Measurements from ENCODE around the gene HSPG2. TPM values are rescaled to one million over a fixed set of nuclear protein-coding genes. Genes with fewer than 3 reads are reported as not detected.
A peak's percentile ranks its signal among the peaks of the same experiment; 100 is the strongest.
"Not testable (repeated sequence)": the region's sequence is repeated elsewhere in the genome, so short reads cannot be mapped to it uniquely, and the experiment has no call there.

HSPG2 gene
- polyA plus RNA-seq, 5 donors, result 109 to 232 (median 147) TPM

GRCh38 chr1:21956720-21957552, 19.8 kb upstream of the HSPG2 start:
- DNase-seq, result peak in 1 of 2 donors; percentile 62

GRCh38 chr1:21955501-21956281, 18.6 kb upstream of the HSPG2 start:
- DNase-seq, result no peak

GRCh38 chr1:21955058-21955457, 17.9 kb upstream of the HSPG2 start:
- DNase-seq, result no peak

GRCh38 chr1:21952786-21953520, 15.8 kb upstream of the HSPG2 start:
- DNase-seq, result no peak

GRCh38 chr1:21951226-21951870, 14.2 kb upstream of the HSPG2 start:
- no peak for DNase-seq

- no peak for DNase-seq
These were observed 13.6 kb upstream of the HSPG2 start for GRCh38 chr1:21950734-21951133.

- no peak for DNase-seq
These were observed 9.9 kb upstream of the HSPG2 start for GRCh38 chr1:21946836-21947587.

GRCh38 chr1:21944733-21945073, 7.6 kb upstream of the HSPG2 start:
- no peak for DNase-seq

- DNase-seq, result not testable (repeated sequence)
These were observed 6.0 kb upstream of the HSPG2 start for GRCh38 chr1:21942959-21943640.

GRCh38 chr1:21942464-21942863, 5.4 kb upstream of the HSPG2 start:
- DNase-seq, result no peak

- no peak for DNase-seq
These were observed 4.3 kb upstream of the HSPG2 start for GRCh38 chr1:21941370-21941769.

GRCh38 chr1:21940492-21940891, 3.4 kb upstream of the HSPG2 start:
- DNase-seq, result no peak

GRCh38 chr1:21939650-21940374, 2.7 kb upstream of the HSPG2 start:
- DNase-seq, result no peak

- no peak for DNase-seq
These were observed 1.8 kb upstream of the HSPG2 start for GRCh38 chr1:21938732-21939538.

GRCh38 chr1:21937372-21938121, 437 bp upstream of the HSPG2 start:
- peak; percentile 83 to 85 for DNase-seq

- DNase-seq, result no peak
These were observed 611 bp downstream of the HSPG2 start for GRCh38 chr1:21936366-21937031.

GRCh38 chr1:21935891-21936365, 1.2 kb downstream of the HSPG2 start:
- no peak for DNase-seq
